ENCODE results near the gene NEDD4L.

The NEDD4L gene

DNA sequence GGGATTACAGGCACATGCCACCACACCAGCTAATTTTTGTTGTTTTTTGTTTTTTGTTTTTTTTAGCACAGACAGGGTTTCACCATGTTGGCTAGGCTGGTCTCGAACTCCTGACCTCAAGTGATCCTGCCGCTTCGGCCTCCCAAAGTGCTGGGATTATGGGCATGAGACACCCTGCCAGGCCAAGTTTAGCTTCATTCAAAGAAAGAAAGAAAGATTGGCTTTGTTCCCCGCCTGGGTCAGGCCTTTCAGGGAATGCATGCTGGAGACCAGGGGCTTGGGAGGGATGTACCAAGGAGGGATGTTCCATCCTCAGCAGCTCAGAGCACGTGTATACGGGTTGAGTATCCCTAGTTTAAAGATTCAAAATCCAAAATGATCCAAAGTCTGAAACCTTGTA is 301.8 kb downstream of the NEDD4L start:
- H3K4me3 ChIP-seq (ENCODE audit: insufficient read length, low read depth) = no peak overlapping the region
- peaks cover 30% of the 10 kb centered on the region for H3K36me3 ChIP-seq (ENCODE audit: insufficient read depth, insufficient read length, low read length)
- DNase-seq (ENCODE audit: low read depth, low spot score) = peak; percentile 6
- no peak for TF ChIP-seq YY1 (IDR thresholded peaks at IDR 0.05; ENCODE audit: insufficient read depth, insufficient read length)
- no peak for TF ChIP-seq SUZ12 (IDR thresholded peaks at IDR 0.05; ENCODE audit: extremely low read depth, insufficient read depth, insufficient read length)
- no peak for TF ChIP-seq ZNF274 (IDR thresholded peaks at IDR 0.05; ENCODE audit: low read depth, low read length)
- H3K4me1 ChIP-seq (ENCODE audit: insufficient read depth, insufficient read length) = no peaks in the 10 kb centered on the region
- H3K9me3 ChIP-seq (ENCODE audit: insufficient read depth, low read length) = no peaks in the 10 kb centered on the region
- H3K27me3 ChIP-seq (ENCODE audit: insufficient read depth, insufficient read length) = no peaks in the 10 kb centered on the region
- H3K9ac ChIP-seq (ENCODE audit: insufficient read length, low read depth) = no peak overlapping the region

DNA sequence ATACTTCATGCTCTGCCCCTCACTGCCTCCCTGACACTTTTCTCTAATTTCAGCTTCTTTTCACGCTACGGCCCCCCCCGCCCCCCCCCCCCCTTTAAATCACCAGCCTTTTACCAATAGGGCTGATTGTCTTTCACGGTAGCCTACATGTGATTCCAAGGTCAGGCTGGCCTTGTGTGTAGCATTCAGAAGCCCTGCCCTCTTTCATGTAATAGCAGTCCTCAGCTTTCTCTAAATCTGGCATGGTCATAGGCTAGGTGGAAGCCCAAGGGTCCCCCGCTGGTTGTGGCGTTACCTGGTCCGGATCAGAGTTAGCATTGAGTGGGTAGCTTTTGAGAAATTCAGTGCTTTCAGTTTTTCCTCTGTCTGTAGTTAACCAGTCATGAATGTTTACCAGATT is 303.1 kb downstream of the NEDD4L start:
- peaks cover 25% of the 10 kb centered on the region for H3K36me3 ChIP-seq (ENCODE audit: insufficient read depth, insufficient read length, low read length)
- TF ChIP-seq YY1 (IDR thresholded peaks at IDR 0.05; ENCODE audit: insufficient read depth, insufficient read length) (no peak), SUZ12 (IDR thresholded peaks at IDR 0.05; ENCODE audit: extremely low read depth, insufficient read depth, insufficient read length) (no peak), ZNF274 (IDR thresholded peaks at IDR 0.05; ENCODE audit: low read depth, low read length) (no peak)
- no peak overlapping the region for H3K4me3 ChIP-seq (ENCODE audit: insufficient read length, low read depth)
- DNase-seq (ENCODE audit: low read depth, low spot score) = no peak
- H3K27me3 ChIP-seq (ENCODE audit: insufficient read depth, insufficient read length) = no peaks in the 10 kb centered on the region
- H3K9ac ChIP-seq (ENCODE audit: insufficient read length, low read depth) = no peak overlapping the region
- H3K4me1 ChIP-seq (ENCODE audit: insufficient read depth, insufficient read length) = no peaks in the 10 kb centered on the region
- no peaks in the 10 kb centered on the region for H3K9me3 ChIP-seq (ENCODE audit: insufficient read depth, low read length)

- Histone ChIP-seq H3K27me3 (ENCODE audit: insufficient read depth, insufficient read length) (no peaks in the 10 kb centered on the region), H3K36me3 (ENCODE audit: insufficient read depth, insufficient read length, low read length) (peaks cover 17% of the 10 kb centered on the region), H3K4me3 (ENCODE audit: insufficient read length, low read depth) (no peak overlapping the region), H3K4me1 (ENCODE audit: insufficient read depth, insufficient read length) (no peaks in the 10 kb centered on the region), H3K9ac (ENCODE audit: insufficient read length, low read depth) (no peak overlapping the region), H3K9me3 (ENCODE audit: insufficient read depth, low read length) (no peaks in the 10 kb centered on the region)
- DNase-seq (ENCODE audit: low read depth, low spot score) = no peak
- TF ChIP-seq SUZ12 (IDR thresholded peaks at IDR 0.05; ENCODE audit: extremely low read depth, insufficient read depth, insufficient read length) (no peak), YY1 (IDR thresholded peaks at IDR 0.05; ENCODE audit: insufficient read depth, insufficient read length) (no peak), ZNF274 (IDR thresholded peaks at IDR 0.05; ENCODE audit: low read depth, low read length) (no peak)
Observed at GRCh38 chr18:58348517-58348916, 304.5 kb downstream of the NEDD4L start.

DNA sequence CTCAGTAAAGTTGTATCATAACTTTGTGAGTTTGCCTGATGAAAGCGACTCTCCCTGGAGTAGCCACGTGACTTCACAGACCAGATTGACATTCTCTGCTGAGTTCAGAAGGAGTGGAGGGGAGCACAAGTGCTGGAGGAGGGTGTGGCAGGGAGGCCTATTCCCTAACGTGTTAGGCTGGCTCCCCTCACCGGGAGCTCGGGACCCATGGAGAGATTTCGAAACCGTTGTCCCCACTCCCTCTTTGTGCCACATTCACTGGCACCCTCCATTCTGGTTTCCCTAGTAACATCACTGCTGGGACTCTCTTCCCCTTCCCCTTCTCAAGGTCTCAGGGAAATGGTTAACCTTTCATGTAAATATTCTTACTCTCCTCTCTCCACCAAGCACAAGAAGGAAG is 304.9 kb downstream of the NEDD4L start:
- H3K27me3 ChIP-seq (ENCODE audit: insufficient read depth, insufficient read length) = no peaks in the 10 kb centered on the region
- H3K4me1 ChIP-seq (ENCODE audit: insufficient read depth, insufficient read length) = no peaks in the 10 kb centered on the region
- no peak overlapping the region for H3K9ac ChIP-seq (ENCODE audit: insufficient read length, low read depth)
- H3K4me3 ChIP-seq (ENCODE audit: insufficient read length, low read depth) = no peak overlapping the region
- TF ChIP-seq ZNF274 (IDR thresholded peaks at IDR 0.05; ENCODE audit: low read depth, low read length) (no peak), YY1 (IDR thresholded peaks at IDR 0.05; ENCODE audit: insufficient read depth, insufficient read length) (no peak), SUZ12 (IDR thresholded peaks at IDR 0.05; ENCODE audit: extremely low read depth, insufficient read depth, insufficient read length) (no peak)
- H3K36me3 ChIP-seq (ENCODE audit: insufficient read depth, insufficient read length, low read length) = peaks cover 17% of the 10 kb centered on the region
- no peak for DNase-seq (ENCODE audit: low read depth, low spot score)
- no peaks in the 10 kb centered on the region for H3K9me3 ChIP-seq (ENCODE audit: insufficient read depth, low read length)

DNA sequence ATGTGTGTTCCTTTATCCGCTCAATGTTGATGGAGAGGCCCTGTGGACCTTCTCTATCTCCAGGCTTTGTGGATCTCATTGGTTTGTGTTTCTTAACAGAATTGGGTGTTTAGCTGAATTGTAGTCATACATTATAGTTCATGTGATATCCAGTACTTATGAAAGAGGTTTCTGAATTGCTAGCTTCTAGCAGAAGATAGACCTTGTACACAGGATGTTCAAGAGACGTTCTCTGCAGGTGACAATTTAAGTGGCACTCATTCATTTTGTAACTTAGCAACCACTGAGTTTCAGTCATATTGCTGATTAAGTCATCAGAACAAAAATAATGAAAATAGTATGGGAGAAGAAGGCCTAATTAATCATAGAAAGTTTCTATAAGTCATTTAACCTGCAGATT is 305.6 kb downstream of the NEDD4L start:
- H3K4me3 ChIP-seq (ENCODE audit: insufficient read length, low read depth) = no peak overlapping the region
- no peak for DNase-seq (ENCODE audit: low read depth, low spot score)
- H3K4me1 ChIP-seq (ENCODE audit: insufficient read depth, insufficient read length) = no peaks in the 10 kb centered on the region
- H3K36me3 ChIP-seq (ENCODE audit: insufficient read depth, insufficient read length, low read length) = peaks cover 17% of the 10 kb centered on the region
- no peak overlapping the region for H3K9ac ChIP-seq (ENCODE audit: insufficient read length, low read depth)
- no peaks in the 10 kb centered on the region for H3K9me3 ChIP-seq (ENCODE audit: insufficient read depth, low read length)
- H3K27me3 ChIP-seq (ENCODE audit: insufficient read depth, insufficient read length) = no peaks in the 10 kb centered on the region
- TF ChIP-seq SUZ12 (IDR thresholded peaks at IDR 0.05; ENCODE audit: extremely low read depth, insufficient read depth, insufficient read length) = no peak
- TF ChIP-seq ZNF274 (IDR thresholded peaks at IDR 0.05; ENCODE audit: low read depth, low read length) = no peak
- TF ChIP-seq YY1 (IDR thresholded peaks at IDR 0.05; ENCODE audit: insufficient read depth, insufficient read length) = no peak

DNA sequence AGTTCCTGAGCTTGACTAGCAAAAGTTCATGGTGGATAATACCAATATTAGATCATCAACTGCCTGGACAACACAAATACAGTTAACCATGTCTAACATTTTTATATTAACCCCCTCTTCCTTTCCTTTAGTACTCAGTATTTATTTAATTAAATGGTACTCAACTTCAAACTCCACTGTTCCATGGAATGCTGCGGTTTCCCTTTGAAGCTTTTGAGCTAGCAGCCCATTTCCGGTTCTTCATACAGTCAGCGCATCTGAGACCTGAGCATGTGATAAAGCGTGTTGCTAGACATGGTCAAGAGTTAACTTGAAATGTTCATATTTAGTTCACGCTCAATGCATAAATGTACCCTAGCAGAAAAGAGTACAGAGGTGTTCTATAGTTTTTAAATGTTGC is 306.5 kb downstream of the NEDD4L start:
- Histone ChIP-seq H3K4me3 (ENCODE audit: insufficient read length, low read depth) (no peak overlapping the region), H3K9ac (ENCODE audit: insufficient read length, low read depth) (no peak overlapping the region), H3K36me3 (ENCODE audit: insufficient read depth, insufficient read length, low read length) (peaks cover 17% of the 10 kb centered on the region), H3K9me3 (ENCODE audit: insufficient read depth, low read length) (no peaks in the 10 kb centered on the region), H3K27me3 (ENCODE audit: insufficient read depth, insufficient read length) (no peaks in the 10 kb centered on the region), H3K4me1 (ENCODE audit: insufficient read depth, insufficient read length) (no peaks in the 10 kb centered on the region)
- DNase-seq (ENCODE audit: low read depth, low spot score) = no peak
- TF ChIP-seq YY1 (IDR thresholded peaks at IDR 0.05; ENCODE audit: insufficient read depth, insufficient read length) (no peak), ZNF274 (IDR thresholded peaks at IDR 0.05; ENCODE audit: low read depth, low read length) (no peak)

DNA sequence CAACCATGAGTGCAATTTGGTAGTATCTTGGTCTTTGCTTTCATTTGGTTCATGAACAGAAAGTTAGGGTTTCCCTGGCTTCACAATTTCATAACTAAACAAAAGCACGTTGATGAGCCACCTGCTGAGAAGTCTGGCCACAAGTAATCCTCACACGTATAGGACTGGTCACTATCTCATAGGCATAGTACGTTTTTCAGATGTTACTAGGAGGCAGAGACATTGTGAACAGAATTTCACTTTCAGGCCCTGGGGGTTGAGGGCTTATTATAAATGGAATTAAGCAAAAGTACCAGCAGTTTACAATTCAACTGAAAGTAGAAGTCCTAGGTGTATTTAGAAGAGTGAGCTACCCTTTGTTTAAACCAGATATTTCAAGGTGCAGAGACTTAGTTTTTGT is 307.8 kb downstream of the NEDD4L start:
- no peaks in the 10 kb centered on the region for H3K9me3 ChIP-seq (ENCODE audit: insufficient read depth, low read length)
- H3K4me1 ChIP-seq (ENCODE audit: insufficient read depth, insufficient read length) = no peaks in the 10 kb centered on the region
- no peaks in the 10 kb centered on the region for H3K27me3 ChIP-seq (ENCODE audit: insufficient read depth, insufficient read length)
- TF ChIP-seq YY1 (IDR thresholded peaks at IDR 0.05; ENCODE audit: insufficient read depth, insufficient read length) = no peak
- no peak for TF ChIP-seq SUZ12 (IDR thresholded peaks at IDR 0.05; ENCODE audit: extremely low read depth, insufficient read depth, insufficient read length)
- no peak for TF ChIP-seq ZNF274 (IDR thresholded peaks at IDR 0.05; ENCODE audit: low read depth, low read length)
- H3K4me3 ChIP-seq (ENCODE audit: insufficient read length, low read depth) = no peak overlapping the region
- peaks cover 17% of the 10 kb centered on the region for H3K36me3 ChIP-seq (ENCODE audit: insufficient read depth, insufficient read length, low read length)
- no peak for DNase-seq (ENCODE audit: low read depth, low spot score)
- no peak overlapping the region for H3K9ac ChIP-seq (ENCODE audit: insufficient read length, low read depth)

DNA sequence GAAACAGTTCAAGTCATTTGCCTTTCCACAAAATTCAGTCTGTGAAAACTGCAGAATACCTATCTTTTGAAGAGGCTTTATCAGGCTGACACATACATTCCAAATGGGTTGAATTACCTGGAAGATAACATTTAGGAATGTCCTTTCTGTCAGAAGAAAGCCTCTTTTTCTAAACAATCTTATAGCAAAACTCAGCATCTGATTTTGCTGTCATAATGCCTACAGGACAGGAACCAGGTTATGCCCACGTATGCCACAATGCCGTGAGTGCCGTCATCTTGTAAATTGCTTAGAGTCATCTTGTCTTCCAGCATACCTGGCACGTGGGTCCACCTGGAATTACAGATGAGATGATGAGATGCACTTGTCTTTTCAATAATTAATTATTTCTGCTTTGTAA is 309.6 kb downstream of the NEDD4L start:
- Histone ChIP-seq H3K9ac (ENCODE audit: insufficient read length, low read depth) (no peak overlapping the region), H3K27me3 (ENCODE audit: insufficient read depth, insufficient read length) (no peaks in the 10 kb centered on the region), H3K4me3 (ENCODE audit: insufficient read length, low read depth) (no peak overlapping the region), H3K4me1 (ENCODE audit: insufficient read depth, insufficient read length) (no peaks in the 10 kb centered on the region), H3K9me3 (ENCODE audit: insufficient read depth, low read length) (no peaks in the 10 kb centered on the region), H3K36me3 (ENCODE audit: insufficient read depth, insufficient read length, low read length) (peaks cover 22% of the 10 kb centered on the region)
- no peak for TF ChIP-seq YY1 (IDR thresholded peaks at IDR 0.05; ENCODE audit: insufficient read depth, insufficient read length)
- no peak for TF ChIP-seq ZNF274 (IDR thresholded peaks at IDR 0.05; ENCODE audit: low read depth, low read length)
- no peak for TF ChIP-seq SUZ12 (IDR thresholded peaks at IDR 0.05; ENCODE audit: extremely low read depth, insufficient read depth, insufficient read length)
- DNase-seq (ENCODE audit: low read depth, low spot score) = no peak

Data from NT2/D1 (cell line).